Upper lobe of right lung (tissue), 1 donor: ENCODE results near the gene AKAP7. TPM values are rescaled to one million over a fixed set of nuclear protein-coding genes. Genes with fewer than 3 reads are reported as not detected.
"Not testable (repeated sequence)": the region's sequence is repeated elsewhere in the genome, so short reads cannot be mapped to it uniquely, and the experiment has no call there.

Experiments used
- ATAC-seq: fragments of 200-7000 bp; cut with Tn5 transposase; one replicate; pipeline ENCODE4 v1.9.1; 2020; ENCODE audit warnings: mild to moderate bottlenecking, moderate library complexity
- DNase-seq: peaks from one replicate; pipeline ENCODE4 v3.0.0-alpha.2; 2020
- H3K27ac ChIP-seq: fragments of 200-600 bp; one replicate; pipeline ENCODE4 v1.8.0; 2022
- H3K27me3 ChIP-seq: fragments of 200-600 bp; one replicate; pipeline ENCODE4 v1.8.0; 2022; ENCODE audit warnings: mild to moderate bottlenecking
- H3K36me3 ChIP-seq: fragments of 200-600 bp; one replicate; pipeline ENCODE4 v1.8.0; 2022
- H3K4me1 ChIP-seq: fragments of 200-600 bp; one replicate; pipeline ENCODE4 v1.8.0; 2022
- H3K4me3 ChIP-seq: fragments of 200-600 bp; one replicate; pipeline ENCODE4 v1.8.0; 2022; ENCODE audit warnings: mild to moderate bottlenecking
- H3K9me3 ChIP-seq: fragments of 200-600 bp; one replicate; pipeline ENCODE4 v1.8.0; 2022
- intact Hi-C: fragments of 100-400 bp; cut with DNase I; formaldehyde crosslinking; loops from one replicate; pipeline ENCODE4 v1.11.0; 2022
- total RNA-seq: library from RNA; stranded (reverse); fragmentation: NEBNext Ultra II Directional; extraction: Animal tissue kit (Norgen Biotek cat#: 25700); gene quantifications from one replicate; pipeline ENCODE4 v1.2.1, GENCODE V29; 2021
- TF ChIP-seq, protein P1 (sequence below): fragments of 200-600 bp; IDR thresholded peaks from one replicate; pipeline ENCODE4 v1.8.0; 2022; ENCODE audit warnings: antibody characterized with exemption
- donor health status: DM: no; HTN: yes; CAD: no; lungs with severe emphysema.

AKAP7 gene
- total RNA-seq, 1 donor from 2014 or later: 11.1 TPM

- TF ChIP-seq, protein P1, sequence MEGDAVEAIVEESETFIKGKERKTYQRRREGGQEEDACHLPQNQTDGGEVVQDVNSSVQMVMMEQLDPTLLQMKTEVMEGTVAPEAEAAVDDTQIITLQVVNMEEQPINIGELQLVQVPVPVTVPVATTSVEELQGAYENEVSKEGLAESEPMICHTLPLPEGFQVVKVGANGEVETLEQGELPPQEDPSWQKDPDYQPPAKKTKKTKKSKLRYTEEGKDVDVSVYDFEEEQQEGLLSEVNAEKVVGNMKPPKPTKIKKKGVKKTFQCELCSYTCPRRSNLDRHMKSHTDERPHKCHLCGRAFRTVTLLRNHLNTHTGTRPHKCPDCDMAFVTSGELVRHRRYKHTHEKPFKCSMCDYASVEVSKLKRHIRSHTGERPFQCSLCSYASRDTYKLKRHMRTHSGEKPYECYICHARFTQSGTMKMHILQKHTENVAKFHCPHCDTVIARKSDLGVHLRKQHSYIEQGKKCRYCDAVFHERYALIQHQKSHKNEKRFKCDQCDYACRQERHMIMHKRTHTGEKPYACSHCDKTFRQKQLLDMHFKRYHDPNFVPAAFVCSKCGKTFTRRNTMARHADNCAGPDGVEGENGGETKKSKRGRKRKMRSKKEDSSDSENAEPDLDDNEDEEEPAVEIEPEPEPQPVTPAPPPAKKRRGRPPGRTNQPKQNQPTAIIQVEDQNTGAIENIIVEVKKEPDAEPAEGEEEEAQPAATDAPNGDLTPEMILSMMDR: no peak
- DNase-seq: no peak
- intact Hi-C loops: no loop called here
Observed at GRCh38 chr6:131321589-131321988, 186.3 kb downstream of the AKAP7 start.

GRCh38 chr6:131322125-131322524 is 186.9 kb downstream of the AKAP7 start:
- TF ChIP-seq, protein P1: no peak
- no peak overlapping the region for H3K27ac ChIP-seq
- DNase-seq: no peak
- intact Hi-C loops: no loop called here
- H3K27me3 ChIP-seq: no peaks in the 10 kb centered on the region
- H3K4me1 ChIP-seq: no peaks in the 10 kb centered on the region
- no peak for ATAC-seq
- H3K9me3 ChIP-seq: no peaks in the 10 kb centered on the region
- H3K36me3 ChIP-seq: no peaks in the 10 kb centered on the region
- H3K4me3 ChIP-seq: no peak overlapping the region

More at GRCh38 chr6:131321589-131321988, 186.3 kb downstream of the AKAP7 start:
- Histone ChIP-seq H3K9me3 (no peaks in the 10 kb centered on the region), H3K36me3 (no peaks in the 10 kb centered on the region), H3K27me3 (no peaks in the 10 kb centered on the region), H3K4me1 (no peaks in the 10 kb centered on the region), H3K27ac (no peak overlapping the region), H3K4me3 (peak overlapping the region; percentile 5)
- no peak for ATAC-seq

DNA sequence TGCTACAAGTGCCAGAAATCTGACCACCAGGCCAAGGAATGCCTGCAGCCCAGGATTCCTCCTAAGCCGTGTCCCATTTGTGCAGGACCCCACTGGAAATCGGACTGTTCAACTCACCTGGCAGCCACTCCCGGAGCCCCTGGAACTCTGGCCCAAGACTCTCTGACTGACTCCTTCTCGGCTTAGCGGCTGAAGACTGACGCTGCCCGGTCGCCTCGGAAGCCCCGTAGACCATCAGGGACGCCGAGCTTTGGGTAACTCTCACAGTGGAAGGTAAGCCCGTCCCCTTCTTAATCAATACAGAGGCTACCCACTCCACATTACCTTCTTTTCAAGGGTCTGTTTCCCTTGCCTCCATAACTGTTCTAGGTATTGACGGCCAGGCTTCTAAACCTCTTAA is 190.4 kb downstream of the AKAP7 start:
- not testable (repeated sequence) for DNase-seq
- peak overlapping the region; percentile 71 for H3K27ac ChIP-seq

GRCh38 chr6:131328727-131329126 is 193.5 kb downstream of the AKAP7 start:
- ATAC-seq, H3K27ac ChIP-seq, intact Hi-C loops, DNase-seq, H3K4me3 ChIP-seq, H3K36me3 ChIP-seq, H3K9me3 ChIP-seq, H3K4me1 ChIP-seq, H3K27me3 ChIP-seq: not testable (repeated sequence)

More for the DNA sequence above, 190.4 kb downstream of the AKAP7 start:
- intact Hi-C loops, H3K4me1 ChIP-seq, H3K9me3 ChIP-seq, ATAC-seq, H3K27me3 ChIP-seq, H3K36me3 ChIP-seq: not testable (repeated sequence)
- peak overlapping the region; percentile 38 for H3K4me3 ChIP-seq

DNA sequence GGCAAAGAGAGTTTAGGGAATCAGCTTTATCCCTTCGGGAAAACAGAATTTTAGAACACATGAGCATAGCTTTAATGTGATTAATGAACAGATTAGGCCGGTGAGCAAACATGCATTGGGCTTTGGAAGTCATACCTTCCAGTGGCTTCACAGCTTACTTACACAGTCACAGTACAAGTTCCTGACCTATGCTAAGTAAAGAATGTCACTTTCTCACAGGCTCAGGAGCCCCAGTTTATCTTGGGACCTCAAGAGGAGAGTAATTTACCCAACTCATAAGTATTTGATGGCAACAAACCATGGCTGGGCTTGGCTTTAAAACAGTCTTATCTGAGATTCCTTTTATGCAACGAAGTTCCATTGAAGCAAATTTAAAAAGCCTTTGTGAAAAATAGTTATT is 195.9 kb downstream of the AKAP7 start:
- Histone ChIP-seq H3K27ac (peak overlapping the region; percentile 24), H3K4me1 (peaks cover 4% of the 10 kb centered on the region), H3K4me3 (no peak overlapping the region), H3K27me3 (no peaks in the 10 kb centered on the region), H3K36me3 (no peaks in the 10 kb centered on the region), H3K9me3 (no peaks in the 10 kb centered on the region)
- intact Hi-C loops: no loop called here
- TF ChIP-seq, protein P1: no peak
- ATAC-seq (peak; percentile 83), DNase-seq (no peak)

GRCh38 chr6:131331873-131332781 is 196.9 kb downstream of the AKAP7 start:
- H3K4me3 ChIP-seq: no peak overlapping the region
- intact Hi-C loops: no loop called here
- H3K27ac ChIP-seq: peak overlapping the region; percentile 24
- DNase-seq: no peak
- no peaks in the 10 kb centered on the region for H3K36me3 ChIP-seq
- H3K27me3 ChIP-seq: no peaks in the 10 kb centered on the region
- peak; percentile 60 for ATAC-seq
- peaks cover 4% of the 10 kb centered on the region for H3K4me1 ChIP-seq
- TF ChIP-seq, protein P1: no peak
- H3K9me3 ChIP-seq: no peaks in the 10 kb centered on the region

Other genes starting within 250 kb of the AKAP7 start
- 174 TPM for gene EPB41L2, start 72.2 kb upstream of the AKAP7 start, total RNA-seq